HL-60/S4 treated with retinoic acid at 250 ng/mL for 4 days and 3 days (cell line): ENCODE data around the gene MAPRE2.

Source experiments
- in situ Hi-C: fragments of 300-500 bp; cut with MboI; formaldehyde crosslinking; loops from 2 replicates; pipeline ENCODE4 v1.7.0; 2022; ENCODE audit warnings: low sequenced_read_pairs

The MAPRE2 gene

GRCh38 chr18:35172009-35172408 lies 130.8 kb downstream of the MAPRE2 start:
- in situ Hi-C loops, result no loop called here

GRCh38 chr18:35172451-35173035 lies 131.3 kb downstream of the MAPRE2 start:
- in situ Hi-C loops, result no loop called here

- in situ Hi-C loops, result no loop called here
These were observed 133.0 kb downstream of the MAPRE2 start for GRCh38 chr18:35174093-35174731.

- in situ Hi-C loops, result no loop called here
These were observed 133.5 kb downstream of the MAPRE2 start for GRCh38 chr18:35174745-35175144.

- in situ Hi-C loops, result no loop called here
These were observed 135.7 kb downstream of the MAPRE2 start for GRCh38 chr18:35176925-35177324.

GRCh38 chr18:35178260-35178659 lies 137.0 kb downstream of the MAPRE2 start:
- in situ Hi-C loops, result no loop called here

GRCh38 chr18:35179906-35180305 lies 138.7 kb downstream of the MAPRE2 start:
- in situ Hi-C loops, result no loop called here

GRCh38 chr18:35180455-35180854 lies 139.2 kb downstream of the MAPRE2 start:
- in situ Hi-C loops, result no loop called here

- in situ Hi-C loops, result no loop called here
These were observed 140.9 kb downstream of the MAPRE2 start for GRCh38 chr18:35182151-35182550.

GRCh38 chr18:35183886-35184285 lies 142.7 kb downstream of the MAPRE2 start:
- in situ Hi-C loops, result no loop called here

GRCh38 chr18:35185771-35186170 lies 144.6 kb downstream of the MAPRE2 start:
- in situ Hi-C loops, result no loop called here

- in situ Hi-C loops, result no loop called here
These were observed 145.2 kb downstream of the MAPRE2 start for GRCh38 chr18:35186291-35187034.

- in situ Hi-C loops, result no loop called here
These were observed 148.3 kb downstream of the MAPRE2 start for GRCh38 chr18:35189510-35189909.

GRCh38 chr18:35190948-35191697 lies 149.9 kb downstream of the MAPRE2 start:
- in situ Hi-C loops, result no loop called here

- in situ Hi-C loops, result no loop called here
These were observed 150.4 kb downstream of the MAPRE2 start for GRCh38 chr18:35191698-35192025.

GRCh38 chr18:35192415-35192814 lies 151.2 kb downstream of the MAPRE2 start:
- in situ Hi-C loops, result no loop called here
